Muscle layer of colon (tissue), 2 donors: ENCODE data around the gene TNNI3.
"Not testable (repeated sequence)": the region's sequence is repeated elsewhere in the genome, so short reads cannot be mapped to it uniquely, and the experiment has no call there.

ENCODE experiments used
- H3K27ac ChIP-seq: one replicate; pipeline ENCODE4 v1.7.0; 2013; ENCODE audit warnings: low read depth, mild to moderate bottlenecking, low read length, moderate library complexity
- H3K27me3 ChIP-seq, 2 donors: one replicate each; pipeline ENCODE4 v1.7.0; 2013; ENCODE audit warnings: low read length in 2 of 2, mild to moderate bottlenecking in 2 of 2; ENCODE audit not compliant: insufficient read depth in 2 of 2, control insufficient read depth in 1 of 2
- H3K36me3 ChIP-seq: one replicate; pipeline ENCODE4 v1.7.0; 2013; ENCODE audit warnings: mild to moderate bottlenecking, low read length; ENCODE audit not compliant: insufficient read depth
- H3K4me1 ChIP-seq: one replicate; pipeline ENCODE4 v1.7.0; 2013; ENCODE audit warnings: mild to moderate bottlenecking, low read length; ENCODE audit not compliant: insufficient read depth
- H3K4me3 ChIP-seq, 2 donors: one replicate each; pipeline ENCODE4 v1.7.0; 2013; ENCODE audit warnings: low read length in 2 of 2, low read depth in 1 of 2, mild to moderate bottlenecking in 1 of 2, moderate library complexity in 1 of 2
- H3K9ac ChIP-seq: one replicate; pipeline ENCODE4 v1.7.0; 2013; ENCODE audit warnings: low read length
- H3K9me3 ChIP-seq: one replicate; pipeline ENCODE4 v1.7.0; 2013; ENCODE audit warnings: mild to moderate bottlenecking, low read length
- donor health status: abdominal sarcoma.
- donor health status: Adenocarcinoma of cecum.

Gene TNNI3

DNA sequence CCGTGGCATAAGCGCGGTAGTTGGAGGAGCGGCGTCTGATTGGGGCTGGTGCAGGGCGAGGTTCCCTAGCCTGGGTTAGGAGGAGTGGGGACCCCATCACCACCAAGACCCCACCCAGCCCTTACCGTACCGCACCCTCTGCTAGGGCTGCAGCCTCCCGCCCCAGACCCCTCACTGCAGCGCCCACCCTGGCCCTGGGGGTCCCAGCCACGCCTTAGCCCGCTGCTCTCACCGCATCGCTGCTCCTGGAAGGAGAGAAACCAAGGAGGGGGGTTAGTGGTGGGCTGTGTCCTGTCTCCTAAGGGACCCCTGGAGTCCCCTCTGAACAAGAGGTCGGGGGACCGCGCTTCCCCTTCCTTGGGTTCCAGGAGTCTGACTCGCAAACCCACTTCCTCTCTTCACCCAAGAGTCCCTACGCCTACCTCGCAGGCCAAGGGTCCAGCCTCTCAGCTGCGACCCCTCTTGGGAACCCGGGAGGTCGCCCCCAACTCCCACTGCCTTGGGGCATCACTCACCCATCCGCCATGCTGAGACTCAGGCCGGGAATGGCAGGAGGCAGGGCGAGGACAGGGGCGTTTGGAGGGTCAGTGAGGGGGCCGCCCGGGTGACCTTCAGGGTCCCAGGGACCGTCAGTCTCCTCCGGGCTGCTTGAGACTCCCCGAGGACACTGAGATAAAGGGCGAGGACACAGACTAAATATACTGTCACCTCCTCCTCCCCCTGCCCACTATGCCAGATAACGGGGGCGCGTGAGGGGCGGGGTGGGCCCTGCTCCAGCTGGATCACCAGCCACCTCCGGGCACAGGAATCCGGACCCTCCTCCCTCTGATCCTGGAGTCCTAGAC is at the start of gene TNNI3:
Gene TNNI3, minus strand, starts transcription at position 669 of the 845 bp plus-strand sequence. Its CDS starts 143 bp downstream, at position 526.
- no peaks in the 10 kb centered on the region for H3K9me3 ChIP-seq
- H3K4me1 ChIP-seq, result no peaks in the 10 kb centered on the region
- H3K4me3 ChIP-seq, result no peak within 1 kb of the TSS
- no peak within 1 kb of the TSS for H3K9ac ChIP-seq
- H3K36me3 ChIP-seq, result no peaks in the 10 kb centered on the region
- H3K27ac ChIP-seq, result no peak within 1 kb of the TSS
- peaks cover 35 to 80% of the 10 kb centered on the region in 2 donors for H3K27me3 ChIP-seq

DNA sequence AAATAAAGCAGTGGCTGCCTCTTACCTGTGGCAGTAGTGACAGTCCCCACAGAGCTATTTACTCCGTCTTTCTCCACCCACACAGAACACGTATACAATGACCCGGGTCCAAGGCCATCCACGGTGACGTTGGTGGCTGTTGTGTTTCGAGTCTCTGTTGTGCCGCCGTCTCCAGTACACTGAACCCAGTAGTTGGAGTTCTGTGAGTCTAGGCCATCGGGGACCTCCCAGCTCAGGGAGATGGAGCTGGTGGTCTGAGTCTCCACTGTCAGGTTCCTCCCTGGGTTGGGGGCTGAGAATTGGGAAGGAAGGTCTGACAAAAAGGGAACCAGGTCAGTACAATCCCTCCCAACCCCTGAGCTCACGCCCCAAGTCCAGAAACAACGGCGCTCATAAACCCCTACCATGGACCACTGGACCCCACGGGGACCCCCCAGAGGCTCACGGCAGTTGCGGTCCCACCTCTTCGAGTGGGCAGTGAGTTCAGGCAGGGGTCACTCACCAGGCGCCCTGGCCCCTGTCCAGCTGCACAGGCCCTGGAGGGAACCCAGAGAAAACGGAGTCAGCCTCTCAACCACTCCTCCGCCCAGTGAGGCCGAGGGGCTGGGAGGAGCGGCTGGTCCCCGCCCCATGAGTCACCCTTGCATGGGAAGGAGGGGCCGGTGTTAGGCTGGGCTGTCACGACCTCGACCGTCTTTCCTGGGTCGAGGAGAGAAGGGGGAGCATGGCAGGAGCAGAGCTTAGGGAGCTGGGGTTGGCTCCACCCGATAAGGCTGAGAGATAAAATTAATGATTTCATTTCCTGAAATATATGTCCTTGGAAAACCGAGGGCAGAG is 49.4 kb upstream of the TNNI3 start:
- H3K9me3 ChIP-seq, result no peaks in the 10 kb centered on the region
- H3K9ac ChIP-seq, result no peak overlapping the region
- H3K27me3 ChIP-seq, result peaks cover 2 to 7% of the 10 kb centered on the region in 2 donors
- no peak overlapping the region for H3K27ac ChIP-seq
- no peaks in the 10 kb centered on the region for H3K36me3 ChIP-seq
- H3K4me1 ChIP-seq, result no peaks in the 10 kb centered on the region
- H3K4me3 ChIP-seq, result peak overlapping the region in 1 of 2 donors; percentile 38

DNA sequence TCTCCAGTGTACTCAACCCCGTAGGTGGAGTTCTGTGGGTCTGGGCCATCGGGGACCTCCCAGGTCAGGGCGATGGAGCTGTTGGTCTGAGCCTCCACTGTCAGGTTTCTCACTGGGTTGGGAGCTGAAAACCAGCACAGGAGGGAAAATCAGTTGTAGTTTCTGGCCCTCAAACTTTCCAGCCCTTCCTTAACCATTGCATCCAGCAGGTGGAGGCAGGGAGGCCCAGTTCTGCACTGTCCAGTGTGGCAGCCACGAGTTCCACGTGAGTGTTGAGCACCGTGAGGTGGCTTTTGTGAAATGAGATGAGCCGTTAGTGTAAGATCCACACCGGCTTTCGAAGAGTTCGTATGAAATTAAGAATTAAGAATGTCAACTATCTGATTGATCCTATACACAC is 44.7 kb upstream of the TNNI3 start:
- not testable (repeated sequence) for H3K27ac ChIP-seq, H3K4me1 ChIP-seq, H3K9me3 ChIP-seq, H3K36me3 ChIP-seq, H3K27me3 ChIP-seq, H3K9ac ChIP-seq, H3K4me3 ChIP-seq

DNA sequence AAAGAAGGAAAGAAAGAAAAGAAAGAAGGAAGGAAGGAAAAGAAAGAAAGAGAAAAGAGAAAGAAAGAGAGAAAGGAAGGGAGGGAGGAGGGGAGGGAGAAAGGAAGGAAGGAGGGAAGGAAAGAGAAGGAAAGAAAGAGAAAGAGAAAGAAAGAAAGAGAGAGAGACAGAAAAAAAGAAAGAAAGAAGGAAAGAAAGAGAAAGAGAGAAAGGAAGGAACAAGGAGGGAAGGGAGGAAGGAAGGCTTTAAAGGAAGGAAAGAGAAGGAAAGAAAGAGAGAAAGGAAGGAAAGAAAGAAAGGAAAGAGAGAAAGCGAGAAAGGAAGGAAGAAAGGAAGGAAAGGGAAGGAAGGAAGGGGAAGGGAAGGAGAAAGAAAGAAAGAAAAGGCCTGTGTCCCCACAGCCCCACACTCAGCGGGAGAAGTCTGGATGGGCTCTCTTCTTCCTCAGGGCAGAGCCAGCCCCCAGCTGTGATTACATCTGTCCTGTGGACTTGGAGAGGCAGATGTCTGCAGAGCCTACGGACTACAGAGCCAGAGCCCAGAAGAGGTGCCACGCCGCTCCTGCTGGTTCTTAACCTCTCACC is 42.2 kb upstream of the TNNI3 start:
- no peak overlapping the region for H3K27ac ChIP-seq
- no peaks in the 10 kb centered on the region for H3K4me1 ChIP-seq
- no peak overlapping the region for H3K4me3 ChIP-seq
- H3K9ac ChIP-seq, result no peak overlapping the region
- H3K27me3 ChIP-seq, result no peaks in the 10 kb centered on the region
- no peaks in the 10 kb centered on the region for H3K36me3 ChIP-seq
- no peaks in the 10 kb centered on the region for H3K9me3 ChIP-seq

DNA sequence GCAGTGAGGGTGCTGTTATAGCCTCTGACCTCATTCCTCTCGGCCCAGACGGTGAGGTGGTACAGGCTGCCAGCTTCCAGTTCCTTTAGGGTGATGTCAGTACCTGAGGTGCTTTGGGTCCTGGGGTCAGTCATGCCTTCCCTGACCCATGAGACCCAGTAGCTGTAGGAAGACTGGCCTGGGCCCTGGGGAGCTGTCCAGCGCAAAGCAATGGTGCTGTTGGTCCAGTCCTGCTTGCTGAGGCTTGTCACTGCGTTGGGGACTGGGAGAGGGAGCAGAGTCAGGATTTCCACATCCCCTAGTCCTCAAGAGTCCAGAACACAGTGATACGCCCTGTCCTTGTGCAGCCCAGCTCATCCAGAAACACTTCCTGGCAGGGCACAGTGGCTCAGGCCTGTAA is 41.1 kb upstream of the TNNI3 start:
- no peaks in the 10 kb centered on the region for H3K36me3 ChIP-seq

DNA sequence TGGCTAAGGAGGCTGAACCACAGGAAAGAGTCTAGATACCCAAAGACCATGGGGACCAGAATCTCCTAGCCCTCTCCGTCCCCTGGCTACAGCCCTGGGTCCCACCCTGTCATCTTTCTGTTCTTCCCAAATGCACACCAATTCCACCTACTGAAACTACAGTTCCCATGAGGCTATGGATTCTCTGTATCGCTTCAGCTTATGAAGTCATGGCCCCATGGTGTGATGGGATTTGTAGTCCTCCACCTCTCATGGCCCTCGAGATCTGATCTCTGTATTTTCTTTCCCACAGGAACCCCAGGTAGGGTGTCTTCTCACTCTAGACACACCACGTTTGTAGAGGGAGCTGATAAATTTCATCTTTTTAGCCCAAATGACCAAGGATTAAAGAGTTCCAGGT is 40.0 kb upstream of the TNNI3 start:
- no peak overlapping the region for H3K27ac ChIP-seq
- no peak overlapping the region for H3K9ac ChIP-seq
- H3K27me3 ChIP-seq, result no peaks in the 10 kb centered on the region
- H3K4me1 ChIP-seq, result no peaks in the 10 kb centered on the region
- H3K9me3 ChIP-seq, result no peaks in the 10 kb centered on the region
- H3K4me3 ChIP-seq, result no peak overlapping the region
- no peaks in the 10 kb centered on the region for H3K36me3 ChIP-seq

More for the DNA sequence above, 41.1 kb upstream of the TNNI3 start:
- no peaks in the 10 kb centered on the region for H3K9me3 ChIP-seq
- H3K4me3 ChIP-seq, result no peak overlapping the region
- no peak overlapping the region for H3K9ac ChIP-seq
- no peaks in the 10 kb centered on the region for H3K27me3 ChIP-seq
- H3K4me1 ChIP-seq, result no peaks in the 10 kb centered on the region
- no peak overlapping the region for H3K27ac ChIP-seq

DNA sequence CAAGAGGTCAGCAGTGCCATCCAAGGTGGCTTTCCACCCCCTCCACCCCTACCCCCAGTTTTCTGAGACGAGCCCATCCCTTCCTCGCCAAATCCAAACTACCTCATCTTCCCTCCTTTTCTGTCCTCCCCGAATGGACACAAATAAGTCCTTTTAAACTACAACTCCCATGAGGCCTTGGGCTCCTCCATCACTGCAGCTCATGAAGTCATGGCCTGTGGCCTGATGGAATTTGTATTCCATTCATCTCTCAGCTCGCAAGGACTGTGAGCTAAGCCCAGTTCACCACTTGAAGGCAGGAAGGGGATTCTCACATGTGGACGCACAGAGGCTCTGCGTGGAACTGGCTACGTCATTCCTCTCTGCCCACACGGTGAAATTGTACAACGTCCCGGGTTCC is 39.3 kb upstream of the TNNI3 start:
- Histone ChIP-seq H3K27me3 (no peaks in the 10 kb centered on the region), H3K9me3 (no peaks in the 10 kb centered on the region), H3K9ac (no peak overlapping the region)

DNA sequence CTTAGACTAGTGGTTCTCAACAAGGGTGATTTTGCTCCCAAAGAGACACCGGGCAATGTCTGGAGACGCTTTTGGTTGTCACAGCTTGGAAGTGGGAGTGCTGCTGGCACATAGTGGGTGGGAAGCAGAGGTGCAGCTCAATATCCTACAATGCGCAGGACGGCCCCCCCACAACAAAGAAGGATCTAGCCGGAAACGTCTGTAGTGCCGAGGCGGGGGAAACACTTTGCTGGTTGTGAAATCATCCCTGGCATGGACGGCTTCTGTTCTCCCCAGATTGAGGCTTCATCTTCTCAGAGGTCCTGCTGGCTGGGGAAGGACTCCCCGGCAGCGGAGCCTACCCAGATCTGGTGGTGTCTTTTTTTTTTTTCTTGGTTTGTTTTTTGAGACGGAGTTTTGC is 35.9 kb upstream of the TNNI3 start:
- H3K9me3 ChIP-seq, result no peaks in the 10 kb centered on the region
- H3K36me3 ChIP-seq, result no peaks in the 10 kb centered on the region
- H3K4me3 ChIP-seq, result no peak overlapping the region
- no peak overlapping the region for H3K9ac ChIP-seq
- H3K27ac ChIP-seq, result no peak overlapping the region
- H3K4me1 ChIP-seq, result no peaks in the 10 kb centered on the region
- no peaks in the 10 kb centered on the region for H3K27me3 ChIP-seq

More for the DNA sequence above, 39.3 kb upstream of the TNNI3 start:
- no peaks in the 10 kb centered on the region for H3K4me1 ChIP-seq
- no peak overlapping the region for H3K27ac ChIP-seq
- H3K4me3 ChIP-seq, result no peak overlapping the region
- H3K36me3 ChIP-seq, result no peaks in the 10 kb centered on the region

DNA sequence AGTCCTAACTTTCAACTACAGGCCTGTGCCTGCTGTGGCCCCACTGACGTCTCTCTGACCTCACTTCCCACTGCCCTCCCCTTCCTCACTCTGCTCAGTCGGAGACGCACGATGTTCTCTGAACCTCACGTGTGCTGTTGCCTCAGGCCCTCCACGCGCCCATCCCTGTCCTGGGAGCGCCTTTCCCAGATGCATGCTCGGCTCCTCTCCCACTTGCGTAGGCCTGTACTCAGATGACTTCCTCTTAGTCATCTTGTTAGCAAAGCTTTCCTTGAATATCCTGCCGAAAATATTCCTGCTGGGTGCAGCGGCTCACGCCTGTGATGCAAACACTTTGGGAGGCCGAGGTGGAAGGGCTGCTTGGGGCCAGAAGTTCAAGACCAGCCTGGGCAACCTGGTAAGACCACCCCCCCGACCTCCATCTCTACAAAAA is 31.9 kb upstream of the TNNI3 start:
- H3K9ac ChIP-seq, result no peak overlapping the region
- no peak overlapping the region for H3K27ac ChIP-seq
- H3K36me3 ChIP-seq, result no peaks in the 10 kb centered on the region
- no peaks in the 10 kb centered on the region for H3K9me3 ChIP-seq
- no peak overlapping the region for H3K4me3 ChIP-seq
- H3K27me3 ChIP-seq, result no peaks in the 10 kb centered on the region
- no peaks in the 10 kb centered on the region for H3K4me1 ChIP-seq

DNA sequence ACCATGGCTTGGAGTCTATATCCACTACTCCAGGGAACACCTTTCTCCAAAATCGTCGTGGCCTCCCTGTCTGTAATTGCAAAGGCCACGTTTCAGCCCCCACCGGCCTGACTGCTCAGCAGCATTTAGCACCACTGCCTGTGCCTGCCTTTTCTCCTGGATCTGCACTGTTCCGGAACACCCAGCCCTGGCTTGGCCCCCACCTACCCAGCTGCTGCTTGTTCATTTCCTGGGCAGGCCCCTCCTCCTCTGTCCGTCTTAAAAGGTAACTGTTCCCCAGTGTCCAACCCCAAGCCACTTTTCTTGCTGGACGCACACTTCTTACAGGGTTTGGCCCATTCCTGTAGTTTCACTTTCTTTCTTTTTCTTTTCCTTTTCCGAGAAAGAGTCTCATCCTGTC is 31.1 kb upstream of the TNNI3 start:
- H3K9me3 ChIP-seq, result no peaks in the 10 kb centered on the region
- no peaks in the 10 kb centered on the region for H3K36me3 ChIP-seq
- no peaks in the 10 kb centered on the region for H3K27me3 ChIP-seq
- H3K9ac ChIP-seq, result no peak overlapping the region
- H3K27ac ChIP-seq, result no peak overlapping the region
- H3K4me3 ChIP-seq, result no peak overlapping the region
- H3K4me1 ChIP-seq, result no peaks in the 10 kb centered on the region

DNA sequence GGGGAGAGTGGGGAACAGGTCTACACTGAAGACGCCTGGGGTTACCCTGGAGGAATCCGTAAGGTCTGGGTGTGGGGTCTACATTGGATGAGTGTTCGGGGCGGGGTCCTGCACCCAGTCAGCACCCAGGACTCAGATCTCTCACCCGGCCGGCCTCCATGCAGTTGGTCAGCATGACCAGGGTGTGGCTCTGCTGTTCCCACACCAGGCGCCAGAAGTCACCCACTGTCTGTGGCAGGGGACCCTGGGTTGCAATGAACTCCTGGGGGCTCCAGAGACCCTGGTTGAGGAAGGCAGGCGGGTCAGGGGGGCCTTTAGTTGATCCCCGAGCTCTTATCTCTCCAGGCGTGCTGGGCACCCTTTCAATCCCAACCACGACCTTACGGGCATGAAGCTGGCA is 28.5 kb upstream of the TNNI3 start:
- H3K4me1 ChIP-seq, result no peaks in the 10 kb centered on the region
- H3K4me3 ChIP-seq, result no peak overlapping the region
- peaks cover 7 to 10% of the 10 kb centered on the region in 2 donors for H3K27me3 ChIP-seq
- no peaks in the 10 kb centered on the region for H3K9me3 ChIP-seq
- no peak overlapping the region for H3K9ac ChIP-seq
- no peak overlapping the region for H3K27ac ChIP-seq
- H3K36me3 ChIP-seq, result no peaks in the 10 kb centered on the region
